ENCODE results near the gene TRMU.
"Not testable (repeated sequence)": the region's sequence is repeated elsewhere in the genome, so short reads cannot be mapped to it uniquely, and the experiment has no call there.

Gene TRMU

GRCh38 chr22:46390105-46390651 is 54.7 kb downstream of the TRMU start:
- DNase-seq: no peak

GRCh38 chr22:46390652-46391301 is 55.3 kb downstream of the TRMU start:
- no peak for DNase-seq

- DNase-seq: no peak
Observed at GRCh38 chr22:46391486-46392136, 56.1 kb downstream of the TRMU start.

GRCh38 chr22:46392137-46392844 is 56.8 kb downstream of the TRMU start:
- no peak for DNase-seq

- DNase-seq: no peak
Observed at GRCh38 chr22:46393873-46394272, 58.4 kb downstream of the TRMU start.

GRCh38 chr22:46394622-46395021 is 59.1 kb downstream of the TRMU start:
- no peak for DNase-seq

GRCh38 chr22:46395145-46395544 is 59.6 kb downstream of the TRMU start:
- DNase-seq: no peak

GRCh38 chr22:46397049-46397448 is 61.5 kb downstream of the TRMU start:
- not testable (repeated sequence) for DNase-seq

GRCh38 chr22:46397514-46397913 is 62.0 kb downstream of the TRMU start:
- DNase-seq: no peak

- no peak for DNase-seq
Observed at GRCh38 chr22:46397951-46398350, 62.4 kb downstream of the TRMU start.

- no peak for DNase-seq
Observed at GRCh38 chr22:46399251-46400024, 63.9 kb downstream of the TRMU start.

GRCh38 chr22:46401370-46401769 is 65.9 kb downstream of the TRMU start:
- DNase-seq: no peak

- no peak for DNase-seq
Observed at GRCh38 chr22:46402505-46402904, 67.0 kb downstream of the TRMU start.

- not testable (repeated sequence) for DNase-seq
Observed at GRCh38 chr22:46403880-46404279, 68.4 kb downstream of the TRMU start.

- no peak for DNase-seq
Observed at GRCh38 chr22:46405901-46406300, 70.4 kb downstream of the TRMU start.

- no peak for DNase-seq
Observed at GRCh38 chr22:46406349-46406748, 70.8 kb downstream of the TRMU start.

- DNase-seq: no peak
Observed at GRCh38 chr22:46406791-46407190, 71.3 kb downstream of the TRMU start.
